HepG2 (cell line): Measurements from ENCODE around the gene PFKP.

Source experiments
- FOXO1 ChIP-seq: sonication (generic); formaldehyde crosslinking; IDR thresholded peaks from 2 replicates; pipeline ENCODE4 v1.4.0; 2020; ENCODE audit warnings: missing genetic modification reagents
- MAZ ChIP-seq, 2 experiments: sonication (generic) in 1 of 2; formaldehyde crosslinking in 1 of 2; IDR thresholded peaks; 2 replicates each; pipeline versions ENCODE4 v1.5.0 to v1.6.1; 2012 to 2020; ENCODE audit warnings: low read depth in 2 of 2, mild to moderate bottlenecking in 2 of 2, borderline replicate concordance in 1 of 2, improper control_type of control experiment in 1 of 2, low read length in 1 of 2, missing genetic modification reagents in 1 of 2, moderate library complexity in 1 of 2
- ZBTB33 ChIP-seq: sonication (generic); formaldehyde crosslinking; IDR thresholded peaks from 2 replicates; pipeline ENCODE4 v1.4.0; 2020; ENCODE audit warnings: missing genetic modification reagents
- ZFP1 ChIP-seq: IDR thresholded peaks from 2 replicates; pipeline ENCODE4 v1.6.1; 2016
- ZNF564 ChIP-seq: sonication (generic); formaldehyde crosslinking; IDR thresholded peaks from 2 replicates; pipeline ENCODE4 v1.8.1; 2023; ENCODE audit warnings: mild to moderate bottlenecking, missing genetic modification reagents

- TF ChIP-seq FOXO1 (CRISPR knock-in tag) (no peak), MAZ (IDR thresholded peaks at IDR 0.05; ENCODE audit: borderline replicate concordance, low read depth, low read length) (no peak), MAZ (CRISPR knock-in tag; IDR thresholded peaks at IDR 0.05; ENCODE audit: low read depth) (no peak), ZFP1 (CRISPR knock-in tag) (no peak), ZNF564 (CRISPR knock-in tag) (no peak), ZBTB33 (CRISPR knock-in tag) (no peak)
These were observed 50.1 kb downstream of the PFKP start for GRCh38 chr10:3117486-3117885.
